Vagina (tissue), 2 donors: ENCODE measurements around the gene ORAI1. TPM values are rescaled to one million over a fixed set of nuclear protein-coding genes. Genes with fewer than 3 reads are reported as not detected.

Source experiments
- DNase-seq, 2 donors: peaks; one replicate each; pipeline ENCODE4 v3.0.0-alpha.2; 2017; ENCODE audit errors: extremely low spot score in 2 of 2
- H3K27ac ChIP-seq: fragments of 200-600 bp; sonication (generic); one replicate; pipeline ENCODE4 v1.5.1; 2019
- H3K27me3 ChIP-seq: fragments of 200-600 bp; sonication (generic); one replicate; pipeline ENCODE4 v1.5.1; 2019
- H3K36me3 ChIP-seq, 2 donors: fragments of 200-600 bp; sonication (generic); one replicate each; pipeline ENCODE4 v1.5.1; 2017 to 2019
- H3K4me1 ChIP-seq: fragments of 200-600 bp; sonication (generic); one replicate; pipeline ENCODE4 v1.5.1; 2019
- H3K4me3 ChIP-seq, 2 donors: fragments of 200-600 bp; sonication (generic); 1 replicate in 1 of 2; 2 replicates in 1 of 2; pipeline ENCODE4 v1.5.1; 2016 to 2019
- H3K9me3 ChIP-seq: fragments of 200-600 bp; sonication (generic); one replicate; pipeline ENCODE4 v1.5.1; 2019
- CTCF ChIP-seq, 3 experiments: fragments of 450-650 bp in 2 of 3; fragments of 200-600 bp in 1 of 3; sonication (generic) in 1 of 3; IDR thresholded peaks; one replicate each; pipeline ENCODE4 v1.5.1; 2017 to 2019; ENCODE audit warnings: antibody characterized with exemption in 3 of 3, mild to moderate bottlenecking in 2 of 3, moderate library complexity in 2 of 3
- POLR2A ChIP-seq, 2 donors: fragments of 450-650 bp; IDR thresholded peaks; one replicate each; pipeline ENCODE4 v1.6.1; 2017; ENCODE audit warnings: antibody characterized with exemption in 2 of 2, mild to moderate bottlenecking in 2 of 2, moderate library complexity in 2 of 2
- POLR2AphosphoS5 ChIP-seq, 2 donors: sonication (generic); formaldehyde crosslinking; IDR thresholded peaks; one replicate each; pipeline ENCODE4 v1.9.0; 2017; ENCODE audit warnings: antibody characterized with exemption in 2 of 2, mild to moderate bottlenecking in 2 of 2, low read depth in 1 of 2; ENCODE audit not compliant: insufficient read depth in 1 of 2
- intact Hi-C: fragments of 100-400 bp; cut with DNase I; formaldehyde crosslinking; loops from one replicate; pipeline ENCODE4 v1.15.1; 2023
- small RNA-seq: library from RNA; depleted of rRNA; stranded (forward); fragments of <200 nt; gene quantifications from one replicate; pipeline ENCODE3, GENCODE V24; 2016
- total RNA-seq: library from RNA; depleted of rRNA; stranded (reverse); fragments of >200 nt; gene quantifications from one replicate; pipeline ENCODE4 v1.2.3, GENCODE V29; 2016

ORAI1 gene
- total RNA-seq, 1 donor from 2014 or later, result 18.2 TPM

- no peaks in the 10 kb centered on the region for H3K36me3 ChIP-seq
- no peaks in the 10 kb centered on the region for H3K9me3 ChIP-seq
- H3K4me3 ChIP-seq, result no peak overlapping the region
- DNase-seq, result no peak
- intact Hi-C loops, result no loop called here
- H3K4me1 ChIP-seq, result peaks cover 9% of the 10 kb centered on the region
- TF ChIP-seq CTCF (IDR thresholded peaks at IDR 0.05), result no peak
- TF ChIP-seq POLR2AphosphoS5 (IDR thresholded peaks at IDR 0.05; ENCODE audit: insufficient read depth in 1 of 2, low read depth in 1 of 2), result no peak
- no peak for TF ChIP-seq POLR2A (IDR thresholded peaks at IDR 0.05)
- no peaks in the 10 kb centered on the region for H3K27me3 ChIP-seq
- H3K27ac ChIP-seq, result no peak overlapping the region
Observed at GRCh38 chr12:121689430-121689829, 63.1 kb downstream of the ORAI1 start.

Small RNA genes within 50 kb of the gene (small RNA-seq; reads per million reads assigned to genes)
- not detected for gene RNU6-1004P

Other genes with a start within 250 kb of the ORAI1 start
- 30.2 TPM for gene RNF34, start 226.4 kb upstream of the ORAI1 start, total RNA-seq
- gene KDM2B, start 45.5 kb upstream of the ORAI1 start, total RNA-seq, result 18.9 TPM
- gene MORN3, start 43.1 kb downstream of the ORAI1 start, total RNA-seq, result not detected
- 3.9 TPM for gene TMEM120B, start 86.2 kb downstream of the ORAI1 start, total RNA-seq
- gene RHOF, start 167.2 kb downstream of the ORAI1 start, total RNA-seq, result 16.5 TPM
- 10.6 TPM for gene SETD1B, start 177.5 kb downstream of the ORAI1 start, total RNA-seq
- gene HPD, start 232.3 kb downstream of the ORAI1 start, total RNA-seq, result not detected